DND-41 (cell line): ENCODE data around the gene CREG2.

ENCODE experiments used
- CTCF ChIP-seq: IDR thresholded peaks from 2 replicates; pipeline ENCODE4 v1.5.1; 2012; ENCODE audit warnings: borderline replicate concordance, low read length, moderate library complexity, mild to moderate bottlenecking; ENCODE audit not compliant: poor library complexity, severe bottlenecking; ENCODE audit errors: extremely low read depth
- EZH2 ChIP-seq: IDR thresholded peaks from 3 replicates; pipeline ENCODE4 v1.6.1; 2012; ENCODE audit warnings: borderline replicate concordance, low read depth, mild to moderate bottlenecking, moderate library complexity, low read length, inconsistent platforms; ENCODE audit not compliant: severe bottlenecking

- peak; percentile 25 for TF ChIP-seq CTCF
- no peak for TF ChIP-seq EZH2
Measured at GRCh38 chr2:101415220-101415619, 27.9 kb upstream of the CREG2 start.
